IPS-18c (cell line): ENCODE measurements around the gene KRT75.

Source experiments
- H3K4me3 ChIP-seq: 2 replicates; pipeline ENCODE4 v1.7.0; 2013; ENCODE audit warnings: low read depth, mild to moderate bottlenecking, low read length, moderate library complexity; ENCODE audit not compliant: insufficient read depth
- H3K9me3 ChIP-seq: one replicate; pipeline ENCODE4 v1.6.1; 2013; ENCODE audit warnings: mild to moderate bottlenecking, low read length, moderate library complexity; ENCODE audit not compliant: control insufficient read depth, insufficient read depth

KRT75 gene

DNA sequence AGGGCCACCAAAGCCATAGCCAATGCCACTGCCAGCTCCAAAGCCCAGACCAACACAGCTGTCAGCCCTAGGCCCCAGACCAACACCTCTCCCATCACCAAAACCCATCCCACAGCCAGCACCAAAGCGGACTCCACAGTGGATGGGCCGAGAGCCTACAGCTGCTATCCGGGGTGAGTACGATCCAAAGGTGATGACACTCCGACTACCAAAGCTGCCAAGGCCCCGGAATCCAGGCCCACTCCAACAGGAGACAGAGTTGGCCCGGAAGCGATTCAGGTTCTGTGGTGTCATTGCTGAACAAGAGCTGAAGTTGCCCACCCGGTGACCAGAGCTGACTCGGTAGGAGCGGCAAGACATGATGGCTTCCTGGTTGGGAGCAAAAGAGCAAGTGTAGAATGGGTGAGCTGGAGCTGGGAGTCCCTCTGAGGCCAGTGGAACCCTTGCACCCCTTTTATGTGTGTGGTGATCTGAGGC, 48.9 kb downstream of the KRT75 start, which contains the start of gene KRT84:
TSS of gene KRT84 (minus strand) at position 427 of the 477 bp plus-strand sequence. CDS start at position 360, 67 bp downstream.
- H3K4me3 ChIP-seq: no peak within 1 kb of the TSS
- no peaks in the 10 kb centered on the region for H3K9me3 ChIP-seq

DNA sequence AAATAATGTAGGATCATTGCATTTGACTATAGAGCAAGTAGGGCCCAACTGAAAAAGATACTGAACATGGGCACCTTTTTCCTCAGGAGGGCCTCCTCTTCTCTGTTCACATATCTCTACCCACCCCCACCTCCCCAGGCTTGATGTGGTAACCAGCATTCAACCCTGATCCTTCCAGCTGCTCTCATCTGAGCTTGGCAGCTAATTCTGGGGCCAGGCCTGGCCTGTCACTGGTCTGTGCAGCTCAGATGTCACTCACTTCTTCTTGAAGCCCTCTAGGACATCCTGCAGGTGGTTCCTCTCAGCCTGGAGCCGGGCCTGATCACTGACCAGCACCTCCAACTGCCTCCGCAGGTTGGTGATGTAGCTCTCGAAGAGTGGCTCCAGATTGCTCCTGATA, 50.8 kb downstream of the KRT75 start:
- Histone ChIP-seq H3K9me3 (no peaks in the 10 kb centered on the region), H3K4me3 (no peak overlapping the region)

DNA sequence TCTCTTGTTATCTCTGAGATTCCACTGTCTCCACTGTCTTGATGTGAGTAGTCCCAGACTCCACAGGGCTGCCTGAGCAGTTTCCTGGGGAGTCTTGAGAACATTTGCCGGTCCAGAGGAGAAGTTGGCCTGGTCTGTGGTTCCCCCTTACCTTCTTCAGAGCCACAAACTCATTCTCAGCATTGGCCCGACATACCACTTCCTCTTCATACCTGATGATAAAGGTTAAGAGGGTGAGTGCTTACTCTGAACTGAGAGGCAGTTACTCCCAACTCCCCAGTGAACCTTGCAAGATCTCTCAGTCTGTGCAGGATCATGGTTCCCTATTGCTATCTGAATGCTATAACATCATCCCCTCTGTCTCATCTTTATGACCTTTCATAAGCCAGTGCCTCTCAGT, 51.3 kb downstream of the KRT75 start:
- H3K9me3 ChIP-seq: no peaks in the 10 kb centered on the region
- H3K4me3 ChIP-seq: no peak overlapping the region

DNA sequence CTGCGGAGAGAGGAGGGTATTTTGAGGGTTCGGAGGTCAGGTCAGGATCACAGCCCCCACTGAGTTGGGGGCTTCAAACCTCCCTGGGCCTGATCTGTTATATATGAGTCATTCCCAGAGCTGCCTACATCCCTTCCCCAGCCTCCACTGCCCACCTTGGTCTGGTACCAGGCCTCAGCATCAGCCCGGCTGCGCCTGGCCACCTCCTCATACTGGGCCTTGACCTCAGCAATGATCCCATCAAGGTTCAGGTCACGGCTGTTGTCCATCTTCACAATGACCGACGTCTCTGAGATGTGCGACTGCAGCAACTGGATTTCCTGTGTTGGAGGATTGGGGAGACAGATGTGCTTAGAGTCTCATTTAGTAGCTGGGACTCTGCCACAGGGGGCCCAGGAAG, 53.0 kb downstream of the KRT75 start:
- Histone ChIP-seq H3K9me3 (no peaks in the 10 kb centered on the region), H3K4me3 (no peak overlapping the region)

DNA sequence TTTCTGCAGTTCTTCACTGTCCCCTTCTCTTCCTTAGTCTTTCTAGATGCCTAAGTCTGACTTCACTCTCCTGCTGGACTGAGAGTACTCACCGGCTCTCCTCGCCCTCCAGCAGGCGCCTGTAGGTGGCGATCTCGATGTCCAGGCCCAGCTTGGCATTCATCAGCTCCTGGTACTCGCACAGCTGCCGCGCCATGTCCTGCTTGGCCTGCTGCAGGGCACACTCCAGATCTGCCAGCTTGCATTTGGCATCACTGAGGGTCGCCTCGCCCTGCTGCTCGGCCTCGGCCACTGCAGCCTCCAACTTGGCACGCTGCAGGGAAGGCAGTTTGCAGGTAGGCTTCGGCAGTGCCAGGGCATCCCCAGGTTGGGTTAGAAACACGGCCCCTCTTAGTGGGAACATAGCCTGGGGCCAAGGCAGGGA, 53.9 kb downstream of the KRT75 start:
- Histone ChIP-seq H3K9me3 (no peaks in the 10 kb centered on the region), H3K4me3 (no peak overlapping the region)

DNA sequence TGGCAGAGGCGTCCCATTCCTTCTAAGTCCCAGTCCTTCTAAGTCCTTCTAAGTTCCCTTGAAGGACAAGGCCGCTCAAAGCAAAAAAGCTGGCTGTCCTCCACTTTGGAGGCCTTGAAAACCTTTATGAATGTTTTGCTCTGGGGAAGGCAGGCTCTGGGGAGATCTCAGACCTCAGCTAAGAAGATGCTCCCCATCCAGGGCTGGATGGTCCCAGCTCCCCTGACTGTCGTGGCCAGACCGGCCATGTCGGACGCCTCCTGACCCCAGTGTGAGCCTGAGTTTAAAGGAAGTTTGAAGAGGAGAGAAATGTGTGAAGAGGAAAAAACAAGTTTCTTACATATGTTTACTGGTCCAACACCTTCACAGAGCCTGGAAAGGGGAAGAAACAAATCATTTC, 54.6 kb downstream of the KRT75 start:
- no peak overlapping the region for H3K4me3 ChIP-seq
- no peaks in the 10 kb centered on the region for H3K9me3 ChIP-seq

DNA sequence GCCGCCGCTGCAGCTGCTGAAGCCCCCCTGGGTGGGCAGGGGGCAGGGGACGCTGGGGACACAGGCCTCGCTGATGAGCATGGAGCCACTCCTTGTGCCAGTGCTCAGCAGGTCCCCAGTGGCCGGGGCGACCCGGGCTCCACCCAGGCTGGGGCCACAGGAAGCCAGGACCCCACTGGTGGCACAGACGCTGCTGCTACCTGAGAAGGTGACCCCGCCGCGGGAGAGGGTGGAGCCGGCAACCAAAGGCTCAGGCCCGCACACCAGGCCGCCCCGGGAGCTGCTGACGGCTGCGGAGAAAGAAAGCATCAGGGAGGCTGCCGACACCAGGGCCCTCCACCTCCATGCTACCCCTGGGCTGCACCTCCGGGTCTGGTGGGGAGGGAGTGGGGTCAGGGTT, 56.1 kb downstream of the KRT75 start:
- no peak overlapping the region for H3K4me3 ChIP-seq
- no peaks in the 10 kb centered on the region for H3K9me3 ChIP-seq

DNA sequence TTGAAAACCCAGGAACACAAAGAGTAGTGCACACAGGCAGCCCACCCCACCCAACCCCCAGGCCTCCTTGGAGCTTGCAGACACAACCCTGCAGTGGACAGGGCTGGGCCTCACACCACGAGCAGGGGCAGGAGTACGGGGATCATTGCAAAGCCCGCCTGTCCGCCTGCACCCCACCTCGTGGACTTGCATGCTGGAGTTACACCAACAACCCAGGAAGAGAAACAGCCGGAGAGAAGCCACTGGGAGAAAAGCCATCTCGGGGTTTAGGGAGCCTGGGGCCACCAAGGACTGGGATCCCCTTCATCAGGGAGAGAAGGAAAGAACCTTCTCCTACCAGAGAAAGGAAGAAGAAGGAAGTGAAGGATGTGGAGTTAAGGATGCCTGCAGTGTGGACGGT, 56.9 kb downstream of the KRT75 start:
- H3K9me3 ChIP-seq: no peaks in the 10 kb centered on the region
- no peak overlapping the region for H3K4me3 ChIP-seq
